Right ventricle myocardium inferior (tissue), 1 donor: Measurements from ENCODE around the gene FILIP1L. TPM values are rescaled to one million over a fixed set of nuclear protein-coding genes. Genes with fewer than 3 reads are reported as not detected.

Experiments
- ATAC-seq: fragments of 200-7000 bp; cut with Tn5 transposase; one replicate; pipeline ENCODE4 v1.9.1; 2020; ENCODE audit warnings: mild to moderate bottlenecking, moderate library complexity
- DNase-seq: peaks from one replicate; pipeline ENCODE4 v3.0.0; 2021; ENCODE audit errors: missing footprints
- intact Hi-C: fragments of 100-400 bp; cut with DNase I; formaldehyde crosslinking; loops from one replicate; pipeline ENCODE4 v1.11.0; 2022
- total RNA-seq: library from RNA; stranded (reverse); fragmentation: NEBNext Ultra II Directional; extraction: Animal tissue kit (Norgen Biotek cat#: 25700); gene quantifications from one replicate; pipeline ENCODE4 v1.2.1, GENCODE V29; 2021
- donor health status: DM: no; HTN: yes; CAD: no; lungs with severe emphysema.

The FILIP1L gene
- total RNA-seq, 1 donor from 2014 or later: 41.3 TPM

- intact Hi-C loops: no loop called here
- no peak for ATAC-seq
- DNase-seq: no peak
Measured at GRCh38 chr3:99837715-99838114, 276.6 kb downstream of the FILIP1L start.

GRCh38 chr3:99836681-99837080, 277.6 kb downstream of the FILIP1L start:
- ATAC-seq: no peak

GRCh38 chr3:99834211-99834957, 279.9 kb downstream of the FILIP1L start:
- intact Hi-C loops: loop anchor here (5.0 kb wide), 2 partner anchors 758 to 1363 kb away; no protein-coding TSS in a partner anchor
- no peak for DNase-seq
- ATAC-seq: no peak

More at GRCh38 chr3:99836681-99837080, 277.6 kb downstream of the FILIP1L start:
- intact Hi-C loops: no loop called here
- DNase-seq: no peak

GRCh38 chr3:99833617-99834205, 280.6 kb downstream of the FILIP1L start:
- ATAC-seq (peak; percentile 32), DNase-seq (no peak)
- intact Hi-C loops: loop anchor here (2.0 to 5.0 kb wide), 3 partner anchors 423 to 1364 kb away; no protein-coding TSS in a partner anchor

- ATAC-seq (no peak), DNase-seq (no peak)
- intact Hi-C loops: loop anchor here (5.0 kb wide), 2 partner anchors 762 to 1367 kb away; no protein-coding TSS in a partner anchor
Measured at GRCh38 chr3:99829844-99830243, 284.5 kb downstream of the FILIP1L start.

- no peak for DNase-seq
- intact Hi-C loops: no loop called here
- no peak for ATAC-seq
Measured at GRCh38 chr3:99825004-99825640, 289.2 kb downstream of the FILIP1L start.

- intact Hi-C loops: no loop called here
- ATAC-seq (no peak), DNase-seq (no peak)
Measured at GRCh38 chr3:99823723-99824711, 290.3 kb downstream of the FILIP1L start.

- no peak for DNase-seq
- no peak for ATAC-seq
Measured at GRCh38 chr3:99818818-99819217, 295.5 kb downstream of the FILIP1L start.

GRCh38 chr3:99817437-99818240, 296.7 kb downstream of the FILIP1L start, which contains the start of gene CMSS1:
CMSS1 (plus strand) TSS chr3:99817862.
- ATAC-seq: peak; percentile 96
- peak; percentile 97 for DNase-seq
- intact Hi-C loops: loop anchor here (5.0 kb wide), 1 partner anchor 585 kb away; the partner anchor contains the start of genes LNP1 and TOMM70

More at GRCh38 chr3:99818818-99819217, 295.5 kb downstream of the FILIP1L start:
- intact Hi-C loops: loop anchor here (5.0 kb wide), 1 partner anchor 583 kb away; the partner anchor contains the start of genes LNP1 and TOMM70

- intact Hi-C loops: loop anchor here (5.0 kb wide), 1 partner anchor 585 kb away; the partner anchor contains the start of genes LNP1 and TOMM70
- no peak for DNase-seq
- peak; percentile 19 for ATAC-seq
Measured at GRCh38 chr3:99817047-99817436, 297.3 kb downstream of the FILIP1L start.

- intact Hi-C loops: no loop called here
- ATAC-seq (no peak), DNase-seq (no peak)
Measured at GRCh38 chr3:99810403-99810802, 303.9 kb downstream of the FILIP1L start.

GRCh38 chr3:99809565-99809964, 304.7 kb downstream of the FILIP1L start:
- ATAC-seq (peak; percentile 69), DNase-seq (no peak)
- intact Hi-C loops: no loop called here

- DNase-seq (no peak), ATAC-seq (peak; percentile 52)
- intact Hi-C loops: no loop called here
Measured at GRCh38 chr3:99808163-99808794, 306.0 kb downstream of the FILIP1L start.

- ATAC-seq (no peak), DNase-seq (no peak)
- intact Hi-C loops: no loop called here
Measured at GRCh38 chr3:99805160-99805559, 309.1 kb downstream of the FILIP1L start.

- intact Hi-C loops: no loop called here
- ATAC-seq (no peak), DNase-seq (no peak)
Measured at GRCh38 chr3:99803297-99803696, 311.0 kb downstream of the FILIP1L start.

GRCh38 chr3:99799422-99799821, 314.9 kb downstream of the FILIP1L start:
- no peak for ATAC-seq
- DNase-seq: no peak
- intact Hi-C loops: no loop called here

GRCh38 chr3:99795573-99795972, 318.7 kb downstream of the FILIP1L start:
- no peak for DNase-seq
- ATAC-seq: no peak
- intact Hi-C loops: no loop called here
